Breast epithelium (tissue), 3 donors: ENCODE data around the gene HDX.

Experiments used
- POLR2A ChIP-seq: fragments of 450-650 bp; IDR thresholded peaks from one replicate; pipeline ENCODE4 v1.6.1; 2016; ENCODE audit warnings: antibody characterized with exemption, mild to moderate bottlenecking, moderate library complexity
- TF ChIP-seq, protein P1 (sequence below), 3 donors: fragments of 450-650 bp; IDR thresholded peaks; one replicate each; pipeline ENCODE4 v1.5.1; 2016 to 2017; ENCODE audit warnings: antibody characterized with exemption in 3 of 3, mild to moderate bottlenecking in 3 of 3, moderate library complexity in 3 of 3

DNA sequence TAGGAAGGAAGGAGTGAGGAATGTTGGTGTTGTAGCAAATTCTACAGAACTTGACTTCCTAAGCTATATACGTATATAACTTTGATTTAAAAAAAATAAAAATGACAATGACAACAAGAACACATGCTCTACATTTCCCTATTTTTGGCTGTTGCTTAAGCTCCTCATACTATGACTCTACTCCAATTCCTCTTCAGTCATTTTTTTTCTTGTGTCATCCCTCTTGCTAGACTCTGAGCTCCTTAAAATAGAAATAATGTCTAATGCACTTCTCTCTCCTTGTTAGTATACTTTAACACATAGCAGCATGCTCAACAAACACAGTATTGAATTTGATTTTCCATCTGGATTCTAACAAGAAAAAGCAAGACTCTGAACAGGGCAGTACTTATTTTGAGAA lies 144.0 kb downstream of the HDX start:
- TF ChIP-seq, protein P1, sequence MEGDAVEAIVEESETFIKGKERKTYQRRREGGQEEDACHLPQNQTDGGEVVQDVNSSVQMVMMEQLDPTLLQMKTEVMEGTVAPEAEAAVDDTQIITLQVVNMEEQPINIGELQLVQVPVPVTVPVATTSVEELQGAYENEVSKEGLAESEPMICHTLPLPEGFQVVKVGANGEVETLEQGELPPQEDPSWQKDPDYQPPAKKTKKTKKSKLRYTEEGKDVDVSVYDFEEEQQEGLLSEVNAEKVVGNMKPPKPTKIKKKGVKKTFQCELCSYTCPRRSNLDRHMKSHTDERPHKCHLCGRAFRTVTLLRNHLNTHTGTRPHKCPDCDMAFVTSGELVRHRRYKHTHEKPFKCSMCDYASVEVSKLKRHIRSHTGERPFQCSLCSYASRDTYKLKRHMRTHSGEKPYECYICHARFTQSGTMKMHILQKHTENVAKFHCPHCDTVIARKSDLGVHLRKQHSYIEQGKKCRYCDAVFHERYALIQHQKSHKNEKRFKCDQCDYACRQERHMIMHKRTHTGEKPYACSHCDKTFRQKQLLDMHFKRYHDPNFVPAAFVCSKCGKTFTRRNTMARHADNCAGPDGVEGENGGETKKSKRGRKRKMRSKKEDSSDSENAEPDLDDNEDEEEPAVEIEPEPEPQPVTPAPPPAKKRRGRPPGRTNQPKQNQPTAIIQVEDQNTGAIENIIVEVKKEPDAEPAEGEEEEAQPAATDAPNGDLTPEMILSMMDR (IDR thresholded peaks at IDR 0.05), result no peak
- no peak for TF ChIP-seq POLR2A
